SK-N-SH (cell line): ENCODE measurements around the gene TSACC. TPM values are rescaled to one million over a fixed set of nuclear protein-coding genes. Genes with fewer than 3 reads are reported as not detected.

Experiments used
- CTCF ChIA-PET: fragments of 300-600, 350-600 bp; formaldehyde crosslinking; extraction: SDS; loops from one replicate; lab custom pipeline; 2021; lab: Yijun Ruan, JAX
- POLR2A ChIA-PET: fragments of 350-600 bp; sonication (Branson Sonifier 250); formaldehyde crosslinking; extraction: SDS; loops from one replicate; lab custom pipeline; 2020; ENCODE audit warnings: antibody characterized with exemption, inconsistent platforms; lab: Yijun Ruan, JAX
- DNase-seq: peaks from one replicate; pipeline ENCODE4 v3.0.0; 2012
- H2AFZ ChIP-seq: fragments of 200-600 bp; sonication (generic); 2 replicates; pipeline ENCODE4 v1.8.1; 2016; ENCODE audit warnings: antibody characterized with exemption, mild to moderate bottlenecking, low read depth
- H3F3A ChIP-seq: fragments of 200-600 bp; sonication (generic); replicated peaks from 2 replicates; pipeline ENCODE3; 2016; ENCODE audit warnings: antibody characterized with exemption, mild to moderate bottlenecking; ENCODE audit not compliant: insufficient read depth
- H3K27ac ChIP-seq, 2 experiments: fragments of 200-500 bp in 1 of 2; fragments of 200-600 bp in 1 of 2; sonication (Bioruptor generic) in 1 of 2; sonication (generic), shearing (Covaris generic) in 1 of 2; 2 replicates each; pipeline versions ENCODE4 v1.5.1 to v1.6.1; 2014 to 2016; ENCODE audit warnings: low read depth in 2 of 2, inconsistent platforms in 1 of 2, low read length in 1 of 2, mild to moderate bottlenecking in 1 of 2, mixed read lengths in 1 of 2
- H3K27me3 ChIP-seq: fragments of 200-600 bp; sonication (generic), shearing (Covaris generic); 2 replicates; pipeline ENCODE4 v1.6.1; 2016; ENCODE audit warnings: mixed run types; ENCODE audit not compliant: insufficient read depth
- H3K36me3 ChIP-seq, 2 experiments: fragments of 200-500 bp in 1 of 2; fragments of 200-600 bp in 1 of 2; sonication (Bioruptor generic) in 1 of 2; sonication (generic) in 1 of 2; replicated peaks in 1 of 2; 2 replicates each; pipeline versions ENCODE3 to v1.5.1; 2014 to 2016; ENCODE audit warnings: low read length in 1 of 2, mild to moderate bottlenecking in 1 of 2; ENCODE audit not compliant: insufficient read depth in 2 of 2, control insufficient read depth in 1 of 2
- H3K4me1 ChIP-seq, 2 experiments: fragments of 200-500 bp in 1 of 2; fragments of 200-600 bp in 1 of 2; sonication (Bioruptor generic) in 1 of 2; sonication (generic), shearing (Covaris generic) in 1 of 2; 2 replicates each; pipeline versions ENCODE4 v1.5.1 to v1.6.1; 2014 to 2016; ENCODE audit warnings: low read depth in 1 of 2, low read length in 1 of 2, mixed run types in 1 of 2; ENCODE audit not compliant: insufficient read depth in 2 of 2, control insufficient read depth in 1 of 2
- H3K4me2 ChIP-seq: fragments of 200-600 bp; sonication (generic), shearing (Covaris generic); 2 replicates; pipeline ENCODE4 v1.6.1; 2017; ENCODE audit warnings: mixed run types
- H3K4me3 ChIP-seq, 2 experiments: fragments of 200-500 bp in 1 of 2; fragments of 200-600 bp in 1 of 2; sonication (Bioruptor generic) in 1 of 2; sonication (generic), shearing (Covaris generic) in 1 of 2; 2 replicates each; pipeline versions ENCODE4 v1.5.1 to v1.8.1; 2014 to 2016; ENCODE audit warnings: low read depth in 2 of 2, inconsistent platforms in 1 of 2, low read length in 1 of 2, mild to moderate bottlenecking in 1 of 2, mixed read lengths in 1 of 2, moderate library complexity in 1 of 2
- H3K79me2 ChIP-seq: fragments of 200-600 bp; sonication (generic); 2 replicates; pipeline ENCODE4 v1.8.1; 2017; ENCODE audit warnings: mild to moderate bottlenecking; ENCODE audit not compliant: insufficient read depth
- H3K9ac ChIP-seq: fragments of 200-600 bp; sonication (generic); 2 replicates; pipeline ENCODE4 v1.6.1; 2017; ENCODE audit warnings: mixed run types
- H3K9me2 ChIP-seq: fragments of 200-600 bp; sonication (generic); 2 replicates; pipeline ENCODE4 v1.6.1; 2017; ENCODE audit warnings: mixed run types
- H3K9me3 ChIP-seq: fragments of 200-600 bp; sonication (generic); 2 replicates; pipeline ENCODE4 v1.6.1; 2017; ENCODE audit warnings: mixed run types, mild to moderate bottlenecking, moderate library complexity
- H4K20me1 ChIP-seq: fragments of 200-600 bp; sonication (generic); 2 replicates; pipeline ENCODE4 v1.6.1; 2017; ENCODE audit warnings: mild to moderate bottlenecking, mixed run types; ENCODE audit not compliant: insufficient read depth
- ELF1 ChIP-seq: IDR thresholded peaks from 2 replicates; pipeline ENCODE4 v1.4.0; 2012
- EP300 ChIP-seq, 2 experiments: IDR thresholded peaks; 2 replicates each; pipeline versions ENCODE4 v1.4.0 to v1.6.1; 2012; ENCODE audit warnings: borderline replicate concordance in 1 of 2, low read depth in 1 of 2, low read length in 1 of 2
- FOSL2 ChIP-seq: IDR thresholded peaks from 2 replicates; pipeline ENCODE4 v1.4.0; 2012; ENCODE audit warnings: low read depth, mild to moderate bottlenecking, moderate library complexity, borderline replicate concordance
- FOXM1 ChIP-seq: IDR thresholded peaks from 2 replicates; pipeline ENCODE4 v1.4.0; 2012; ENCODE audit warnings: low read depth, mild to moderate bottlenecking
- JUND ChIP-seq: IDR thresholded peaks from 2 replicates; pipeline ENCODE4 v1.4.0; 2012
- NRF1 ChIP-seq: IDR thresholded peaks from 2 replicates; pipeline ENCODE4 v1.6.1; 2012; ENCODE audit warnings: low read depth, mild to moderate bottlenecking, low read length
- RAD21 ChIP-seq: IDR thresholded peaks from 2 replicates; pipeline ENCODE4 v1.6.1; 2012; ENCODE audit warnings: mild to moderate bottlenecking, low read length
- SMC3 ChIP-seq: IDR thresholded peaks from 2 replicates; pipeline ENCODE4 v1.6.1; 2012; ENCODE audit warnings: low read depth, low read length, improper control_type of control experiment
- TCF12 ChIP-seq: IDR thresholded peaks from 2 replicates; pipeline ENCODE4 v1.4.0; 2012
- TEAD4 ChIP-seq: IDR thresholded peaks from 2 replicates; pipeline ENCODE4 v1.4.0; 2012; ENCODE audit warnings: mild to moderate bottlenecking, borderline replicate concordance; ENCODE audit not compliant: insufficient read depth
- WGBS: methylation state at CpG from one replicate; pipeline ENCODE4 v1.1.6; 2017; ENCODE audit warnings: low lambda C conversion rate; 5-methylcytosine and 5-hydroxymethylcytosine counted together
- polyA plus RNA-seq, 3 experiments: library from polyadenylated mRNA; depleted of rRNA; stranded (reverse); fragments of >200 nt; gene quantifications; 2 replicates each; pipeline ENCODE4 v1.2.3, GENCODE V29; 2012
- TF ChIP-seq, protein P1 (sequence below): IDR thresholded peaks from 2 replicates; pipeline ENCODE4 v1.4.0; 2012; ENCODE audit warnings: low read depth, borderline replicate concordance
- TF ChIP-seq, protein P2 (sequence below): IDR thresholded peaks from 2 replicates; pipeline ENCODE4; 2012
- TF ChIP-seq, protein P3 (sequence below): IDR thresholded peaks from 2 replicates; pipeline ENCODE4 v1.4.0; 2012; ENCODE audit warnings: low read depth
- TF ChIP-seq, protein P4 (sequence below): fragments of 150-350 bp; IDR thresholded peaks from 2 replicates; pipeline ENCODE4 v1.6.1; 2016; ENCODE audit warnings: mild to moderate bottlenecking, low read depth, low read length
- TF ChIP-seq, protein P5 (sequence below): fragments of 200-600 bp; sonication (generic); IDR thresholded peaks from 2 replicates; pipeline ENCODE4 v1.6.1; 2017; ENCODE audit warnings: antibody characterized with exemption, mild to moderate bottlenecking, moderate library complexity
- TF ChIP-seq, protein P6 (sequence below): IDR thresholded peaks from 2 replicates; pipeline ENCODE4 v1.6.1; 2012; ENCODE audit warnings: mild to moderate bottlenecking, low read depth, low read length, moderate library complexity

Gene TSACC
- polyA plus RNA-seq, 1 of the 3 experiments (the other 2 are of a cell fraction): 1.5 TPM

DNA sequence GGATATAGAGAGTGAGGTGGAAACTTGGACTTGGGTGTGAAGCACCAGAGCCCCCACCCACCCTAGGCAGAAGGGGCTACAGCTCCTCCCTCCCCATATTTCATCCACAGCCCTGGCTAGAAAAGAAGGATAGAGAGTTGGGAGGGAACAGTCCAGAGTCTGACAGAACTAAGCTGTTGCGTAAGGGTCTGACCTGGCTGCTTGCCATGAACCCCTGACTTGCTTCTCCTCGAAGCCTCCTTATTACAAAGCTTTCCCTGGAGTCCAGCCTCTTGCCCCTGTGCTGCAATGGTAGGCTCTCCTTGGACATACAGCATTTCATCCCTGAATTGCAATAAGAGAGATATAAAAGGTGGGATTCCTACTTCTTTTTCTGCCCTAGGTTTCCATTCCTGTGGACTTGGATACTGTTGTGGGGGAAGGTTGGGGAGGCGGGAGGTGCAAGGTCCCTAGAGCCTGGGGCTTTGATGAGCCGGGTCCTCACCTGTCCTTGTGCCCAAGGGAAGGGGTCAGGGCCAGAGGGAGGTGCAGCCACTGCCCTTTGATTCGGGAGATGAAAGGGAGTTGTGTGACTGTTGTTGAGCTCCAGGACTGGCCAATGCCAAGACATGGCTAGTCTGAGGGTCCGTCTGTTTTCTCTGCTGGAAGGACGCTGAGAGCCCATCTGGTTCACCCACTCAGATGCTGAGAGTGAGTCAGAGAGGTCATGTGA, 33.4 kb downstream of the TSACC start:
- H3F3A ChIP-seq: no peaks in the 10 kb centered on the region
- H3K4me1 ChIP-seq: peaks cover 0 to 17% of the 10 kb centered on the region in 2 experiments; a peak in 1 of 4 replicates
- CTCF ChIA-PET: interaction anchor here (0.8 to 11.5 kb wide), 6 partner anchors 12 to 318 kb away, joined by 3 to 117 read pairs (median 4); no protein-coding TSS in a partner anchor
- no peak overlapping the region for H3K27ac ChIP-seq
- peak; percentile 12; the same call in 1 of the 2 replicates for TF ChIP-seq FOSL2
- TF ChIP-seq, protein P1, sequence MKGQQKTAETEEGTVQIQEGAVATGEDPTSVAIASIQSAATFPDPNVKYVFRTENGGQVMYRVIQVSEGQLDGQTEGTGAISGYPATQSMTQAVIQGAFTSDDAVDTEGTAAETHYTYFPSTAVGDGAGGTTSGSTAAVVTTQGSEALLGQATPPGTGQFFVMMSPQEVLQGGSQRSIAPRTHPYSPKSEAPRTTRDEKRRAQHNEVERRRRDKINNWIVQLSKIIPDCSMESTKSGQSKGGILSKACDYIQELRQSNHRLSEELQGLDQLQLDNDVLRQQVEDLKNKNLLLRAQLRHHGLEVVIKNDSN: peak; percentile 85
- TF ChIP-seq EP300 (IDR thresholded peaks at IDR 0.05; ENCODE audit: borderline replicate concordance in 1 of 2, low read depth in 1 of 2, low read length in 1 of 2): no peak
- H3K4me2 ChIP-seq: no peak overlapping the region
- no peaks in the 10 kb centered on the region for H3K27me3 ChIP-seq
- H3K79me2 ChIP-seq: no peaks in the 10 kb centered on the region
- no peak overlapping the region for H3K9ac ChIP-seq
- H3K9me3 ChIP-seq: no peaks in the 10 kb centered on the region
- 53% methylated on average over 4 of the region's 7 CpGs for WGBS
- no peaks in the 10 kb centered on the region for H3K9me2 ChIP-seq
- no peaks in the 10 kb centered on the region for H4K20me1 ChIP-seq
- H3K36me3 ChIP-seq: no peaks in the 10 kb centered on the region
- no peak for DNase-seq
- H3K4me3 ChIP-seq: no peak overlapping the region
- no peak overlapping the region for H2AFZ ChIP-seq
- POLR2A ChIA-PET: interaction anchor here (0.6 kb wide), 1 partner anchor 10 kb away, joined by 3 read pairs; no protein-coding TSS in a partner anchor

DNA sequence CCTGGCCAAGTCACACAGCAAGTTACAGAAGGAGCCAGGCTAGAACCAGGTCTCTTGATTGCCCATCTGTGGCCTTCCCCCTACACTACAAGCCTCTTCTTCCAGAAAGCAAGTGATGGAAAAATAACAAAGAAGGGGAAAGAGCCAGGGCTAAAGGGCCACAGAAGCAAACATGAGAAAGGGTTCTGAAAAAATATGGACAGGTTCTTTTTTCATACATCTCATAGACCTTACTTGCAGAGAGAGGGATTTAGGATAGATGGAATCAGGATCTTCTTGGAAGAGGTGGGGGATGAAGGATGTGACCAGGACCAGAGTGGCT, 33.9 kb downstream of the TSACC start:
- DNase-seq: no peak
- CTCF ChIA-PET: interaction anchor here (5.6 to 11.5 kb wide), 2 partner anchors 11 to 73 kb away, joined by 30 to 117 read pairs; no protein-coding TSS in a partner anchor
- Histone ChIP-seq H3K79me2 (no peaks in the 10 kb centered on the region), H3K27me3 (no peaks in the 10 kb centered on the region), H3K4me1 (peaks cover 0 to 16% of the 10 kb centered on the region in 2 experiments; a peak in 1 of 4 replicates), H3K27ac (no peak overlapping the region), H2AFZ (no peak overlapping the region), H3K4me3 (no peak overlapping the region), H4K20me1 (no peaks in the 10 kb centered on the region), H3K36me3 (no peaks in the 10 kb centered on the region), H3K4me2 (no peak overlapping the region), H3K9me3 (no peaks in the 10 kb centered on the region), H3K9me2 (no peaks in the 10 kb centered on the region), H3K9ac (no peak overlapping the region), H3F3A (no peaks in the 10 kb centered on the region)
- TF ChIP-seq TEAD4: no peak
- TF ChIP-seq TCF12: no peak
- no peak for TF ChIP-seq NRF1
- TF ChIP-seq, protein P2, sequence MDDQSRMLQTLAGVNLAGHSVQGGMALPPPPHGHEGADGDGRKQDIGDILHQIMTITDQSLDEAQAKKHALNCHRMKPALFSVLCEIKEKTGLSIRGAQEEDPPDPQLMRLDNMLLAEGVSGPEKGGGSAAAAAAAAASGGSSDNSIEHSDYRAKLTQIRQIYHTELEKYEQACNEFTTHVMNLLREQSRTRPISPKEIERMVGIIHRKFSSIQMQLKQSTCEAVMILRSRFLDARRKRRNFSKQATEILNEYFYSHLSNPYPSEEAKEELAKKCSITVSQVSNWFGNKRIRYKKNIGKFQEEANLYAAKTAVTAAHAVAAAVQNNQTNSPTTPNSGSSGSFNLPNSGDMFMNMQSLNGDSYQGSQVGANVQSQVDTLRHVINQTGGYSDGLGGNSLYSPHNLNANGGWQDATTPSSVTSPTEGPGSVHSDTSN: no peak
- TF ChIP-seq FOXM1: no peak
- TF ChIP-seq ELF1: no peak
- TF ChIP-seq JUND: no peak
- no peak for TF ChIP-seq RAD21
- TF ChIP-seq, protein P3, sequence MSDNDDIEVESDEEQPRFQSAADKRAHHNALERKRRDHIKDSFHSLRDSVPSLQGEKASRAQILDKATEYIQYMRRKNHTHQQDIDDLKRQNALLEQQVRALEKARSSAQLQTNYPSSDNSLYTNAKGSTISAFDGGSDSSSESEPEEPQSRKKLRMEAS: no peak
- TF ChIP-seq, protein P4, sequence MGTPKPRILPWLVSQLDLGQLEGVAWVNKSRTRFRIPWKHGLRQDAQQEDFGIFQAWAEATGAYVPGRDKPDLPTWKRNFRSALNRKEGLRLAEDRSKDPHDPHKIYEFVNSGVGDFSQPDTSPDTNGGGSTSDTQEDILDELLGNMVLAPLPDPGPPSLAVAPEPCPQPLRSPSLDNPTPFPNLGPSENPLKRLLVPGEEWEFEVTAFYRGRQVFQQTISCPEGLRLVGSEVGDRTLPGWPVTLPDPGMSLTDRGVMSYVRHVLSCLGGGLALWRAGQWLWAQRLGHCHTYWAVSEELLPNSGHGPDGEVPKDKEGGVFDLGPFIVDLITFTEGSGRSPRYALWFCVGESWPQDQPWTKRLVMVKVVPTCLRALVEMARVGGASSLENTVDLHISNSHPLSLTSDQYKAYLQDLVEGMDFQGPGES: no peak
- TF ChIP-seq, protein P5, sequence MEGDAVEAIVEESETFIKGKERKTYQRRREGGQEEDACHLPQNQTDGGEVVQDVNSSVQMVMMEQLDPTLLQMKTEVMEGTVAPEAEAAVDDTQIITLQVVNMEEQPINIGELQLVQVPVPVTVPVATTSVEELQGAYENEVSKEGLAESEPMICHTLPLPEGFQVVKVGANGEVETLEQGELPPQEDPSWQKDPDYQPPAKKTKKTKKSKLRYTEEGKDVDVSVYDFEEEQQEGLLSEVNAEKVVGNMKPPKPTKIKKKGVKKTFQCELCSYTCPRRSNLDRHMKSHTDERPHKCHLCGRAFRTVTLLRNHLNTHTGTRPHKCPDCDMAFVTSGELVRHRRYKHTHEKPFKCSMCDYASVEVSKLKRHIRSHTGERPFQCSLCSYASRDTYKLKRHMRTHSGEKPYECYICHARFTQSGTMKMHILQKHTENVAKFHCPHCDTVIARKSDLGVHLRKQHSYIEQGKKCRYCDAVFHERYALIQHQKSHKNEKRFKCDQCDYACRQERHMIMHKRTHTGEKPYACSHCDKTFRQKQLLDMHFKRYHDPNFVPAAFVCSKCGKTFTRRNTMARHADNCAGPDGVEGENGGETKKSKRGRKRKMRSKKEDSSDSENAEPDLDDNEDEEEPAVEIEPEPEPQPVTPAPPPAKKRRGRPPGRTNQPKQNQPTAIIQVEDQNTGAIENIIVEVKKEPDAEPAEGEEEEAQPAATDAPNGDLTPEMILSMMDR: no peak
- TF ChIP-seq SMC3: no peak
- TF ChIP-seq, protein P6, sequence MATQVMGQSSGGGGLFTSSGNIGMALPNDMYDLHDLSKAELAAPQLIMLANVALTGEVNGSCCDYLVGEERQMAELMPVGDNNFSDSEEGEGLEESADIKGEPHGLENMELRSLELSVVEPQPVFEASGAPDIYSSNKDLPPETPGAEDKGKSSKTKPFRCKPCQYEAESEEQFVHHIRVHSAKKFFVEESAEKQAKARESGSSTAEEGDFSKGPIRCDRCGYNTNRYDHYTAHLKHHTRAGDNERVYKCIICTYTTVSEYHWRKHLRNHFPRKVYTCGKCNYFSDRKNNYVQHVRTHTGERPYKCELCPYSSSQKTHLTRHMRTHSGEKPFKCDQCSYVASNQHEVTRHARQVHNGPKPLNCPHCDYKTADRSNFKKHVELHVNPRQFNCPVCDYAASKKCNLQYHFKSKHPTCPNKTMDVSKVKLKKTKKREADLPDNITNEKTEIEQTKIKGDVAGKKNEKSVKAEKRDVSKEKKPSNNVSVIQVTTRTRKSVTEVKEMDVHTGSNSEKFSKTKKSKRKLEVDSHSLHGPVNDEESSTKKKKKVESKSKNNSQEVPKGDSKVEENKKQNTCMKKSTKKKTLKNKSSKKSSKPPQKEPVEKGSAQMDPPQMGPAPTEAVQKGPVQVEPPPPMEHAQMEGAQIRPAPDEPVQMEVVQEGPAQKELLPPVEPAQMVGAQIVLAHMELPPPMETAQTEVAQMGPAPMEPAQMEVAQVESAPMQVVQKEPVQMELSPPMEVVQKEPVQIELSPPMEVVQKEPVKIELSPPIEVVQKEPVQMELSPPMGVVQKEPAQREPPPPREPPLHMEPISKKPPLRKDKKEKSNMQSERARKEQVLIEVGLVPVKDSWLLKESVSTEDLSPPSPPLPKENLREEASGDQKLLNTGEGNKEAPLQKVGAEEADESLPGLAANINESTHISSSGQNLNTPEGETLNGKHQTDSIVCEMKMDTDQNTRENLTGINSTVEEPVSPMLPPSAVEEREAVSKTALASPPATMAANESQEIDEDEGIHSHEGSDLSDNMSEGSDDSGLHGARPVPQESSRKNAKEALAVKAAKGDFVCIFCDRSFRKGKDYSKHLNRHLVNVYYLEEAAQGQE: no peak
- POLR2A ChIA-PET: no interaction called here
